Gastrocnemius medialis (tissue), 4 donors: ENCODE data around the gene MAPK8. TPM values are rescaled to one million over a fixed set of nuclear protein-coding genes. Genes with fewer than 3 reads are reported as not detected.

Source experiments
- ATAC-seq, 2 donors: fragments of 150-250 bp; one replicate each; pipeline ENCODE4 v1.9.1; 2016
- DNase-seq, 2 donors: peaks; one replicate each; pipeline ENCODE4 v3.0.0-alpha.2; 2019
- H3K27ac ChIP-seq, 4 donors: fragments of 200-600 bp; sonication (generic); 1 replicate in 1 of 4; 2 replicates in 3 of 4; pipeline ENCODE4 v1.5.1; 2016 to 2018; ENCODE audit warnings: mild to moderate bottlenecking in 2 of 4, moderate library complexity in 1 of 4
- H3K27me3 ChIP-seq, 3 donors: fragments of 200-600 bp; sonication (generic) in 2 of 3; 1 replicate in 1 of 3; 2 replicates in 2 of 3; pipeline versions ENCODE4 v1.5.1 to v1.6.0; 2016 to 2019; ENCODE audit warnings: mild to moderate bottlenecking in 1 of 3, moderate library complexity in 1 of 3
- H3K36me3 ChIP-seq, 2 donors: fragments of 200-600 bp; sonication (generic) in 1 of 2; one replicate each; pipeline ENCODE4 v1.5.1; 2017 to 2018
- H3K4me1 ChIP-seq, 2 donors: fragments of 200-600 bp; sonication (generic) in 1 of 2; one replicate each; pipeline ENCODE4 v1.5.1; 2016 to 2017; ENCODE audit warnings: mild to moderate bottlenecking in 2 of 2
- H3K4me3 ChIP-seq, 4 donors: fragments of 200-600 bp; sonication (generic) in 3 of 4; 1 replicate in 1 of 4; 2 replicates in 3 of 4; pipeline ENCODE4 v1.5.1; 2016 to 2019; ENCODE audit warnings: mild to moderate bottlenecking in 2 of 4
- H3K9me3 ChIP-seq, 3 donors: fragments of 200-600 bp; sonication (generic) in 2 of 3; 1 replicate in 1 of 3; 2 replicates in 2 of 3; pipeline ENCODE4 v1.5.1; 2016 to 2019
- POLR2A ChIP-seq, 2 donors: fragments of 450-650 bp; IDR thresholded peaks; one replicate each; pipeline ENCODE4 v1.6.1; 2017; ENCODE audit warnings: antibody characterized with exemption in 2 of 2, mild to moderate bottlenecking in 2 of 2, moderate library complexity in 2 of 2
- in situ Hi-C, 4 donors: fragments of 200-750 bp; cut with MboI; loops; one replicate each; pipeline versions ENCODE4 v1.15.0 to v1.8.0; 2017; ENCODE audit warnings: low sequenced_read_pairs in 4 of 4
- intact Hi-C: fragments of 100-400 bp; cut with DNase I; formaldehyde crosslinking; loops from one replicate; pipeline ENCODE4 v1.15.1; 2023; ENCODE audit warnings: low total_unique reads
- total RNA-seq, 4 donors: library from RNA; depleted of rRNA; stranded (reverse); fragments of >200 nt; gene quantifications; one replicate each; pipeline versions ENCODE4 v1.1.0 to v1.2.3, GENCODE V29; 2016
- TF ChIP-seq, protein P1 (sequence below), 5 experiments: fragments of 450-650 bp in 3 of 5; fragments of 200-600 bp in 2 of 5; sonication (generic) in 2 of 5; IDR thresholded peaks in 4 of 5; conservative IDR thresholded peaks in 1 of 5; 1 replicate in 4 of 5; 2 replicates in 1 of 5; pipeline ENCODE4 v1.5.1; 2016 to 2019; ENCODE audit warnings: antibody characterized with exemption in 5 of 5, mild to moderate bottlenecking in 3 of 5, moderate library complexity in 3 of 5

MAPK8 gene
- total RNA-seq, 4 donors from 2014 or later, result 25.6 to 52.1 (median 35.4) TPM

DNA sequence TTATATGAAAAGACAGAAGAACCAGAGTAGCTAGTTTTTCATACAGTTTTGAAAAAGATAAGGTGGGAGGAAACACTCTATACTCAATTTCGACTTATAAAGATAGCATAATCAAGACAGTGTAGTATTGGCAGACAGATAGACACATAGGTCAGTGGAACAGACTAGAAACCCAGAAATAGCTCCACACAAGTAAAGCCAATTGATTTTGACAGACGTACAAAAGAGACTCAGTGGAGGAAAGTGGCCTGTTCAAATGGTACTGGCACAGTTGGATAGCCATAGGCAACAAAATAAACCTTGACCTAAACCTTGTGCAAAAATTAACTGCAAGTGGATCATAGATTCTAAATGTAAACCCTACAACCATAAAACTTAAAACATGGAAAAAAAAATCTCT, 46.8 kb downstream of the MAPK8 start:
- ATAC-seq, result no peak
- intact Hi-C loops, result no loop called here
- no peaks in the 10 kb centered on the region for H3K27me3 ChIP-seq
- H3K4me1 ChIP-seq, result peaks cover 0 to 10% of the 10 kb centered on the region in 2 donors
- H3K27ac ChIP-seq, result no peak overlapping the region
- H3K36me3 ChIP-seq, result no peaks in the 10 kb centered on the region
- in situ Hi-C loops, result loop anchor here (10.0 to 25.0 kb wide), 2 partner anchors 184 to 302 kb away; no protein-coding TSS in a partner anchor
- no peak overlapping the region for H3K4me3 ChIP-seq
- TF ChIP-seq, protein P1, sequence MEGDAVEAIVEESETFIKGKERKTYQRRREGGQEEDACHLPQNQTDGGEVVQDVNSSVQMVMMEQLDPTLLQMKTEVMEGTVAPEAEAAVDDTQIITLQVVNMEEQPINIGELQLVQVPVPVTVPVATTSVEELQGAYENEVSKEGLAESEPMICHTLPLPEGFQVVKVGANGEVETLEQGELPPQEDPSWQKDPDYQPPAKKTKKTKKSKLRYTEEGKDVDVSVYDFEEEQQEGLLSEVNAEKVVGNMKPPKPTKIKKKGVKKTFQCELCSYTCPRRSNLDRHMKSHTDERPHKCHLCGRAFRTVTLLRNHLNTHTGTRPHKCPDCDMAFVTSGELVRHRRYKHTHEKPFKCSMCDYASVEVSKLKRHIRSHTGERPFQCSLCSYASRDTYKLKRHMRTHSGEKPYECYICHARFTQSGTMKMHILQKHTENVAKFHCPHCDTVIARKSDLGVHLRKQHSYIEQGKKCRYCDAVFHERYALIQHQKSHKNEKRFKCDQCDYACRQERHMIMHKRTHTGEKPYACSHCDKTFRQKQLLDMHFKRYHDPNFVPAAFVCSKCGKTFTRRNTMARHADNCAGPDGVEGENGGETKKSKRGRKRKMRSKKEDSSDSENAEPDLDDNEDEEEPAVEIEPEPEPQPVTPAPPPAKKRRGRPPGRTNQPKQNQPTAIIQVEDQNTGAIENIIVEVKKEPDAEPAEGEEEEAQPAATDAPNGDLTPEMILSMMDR (IDR thresholded peaks at IDR 0.05 in 4 of 5, conservative IDR thresholded peaks at IDR 0.05 in 1 of 5), result no peak
- TF ChIP-seq POLR2A (IDR thresholded peaks at IDR 0.05), result no peak
- H3K9me3 ChIP-seq, result no peaks in the 10 kb centered on the region
- no peak for DNase-seq

DNA sequence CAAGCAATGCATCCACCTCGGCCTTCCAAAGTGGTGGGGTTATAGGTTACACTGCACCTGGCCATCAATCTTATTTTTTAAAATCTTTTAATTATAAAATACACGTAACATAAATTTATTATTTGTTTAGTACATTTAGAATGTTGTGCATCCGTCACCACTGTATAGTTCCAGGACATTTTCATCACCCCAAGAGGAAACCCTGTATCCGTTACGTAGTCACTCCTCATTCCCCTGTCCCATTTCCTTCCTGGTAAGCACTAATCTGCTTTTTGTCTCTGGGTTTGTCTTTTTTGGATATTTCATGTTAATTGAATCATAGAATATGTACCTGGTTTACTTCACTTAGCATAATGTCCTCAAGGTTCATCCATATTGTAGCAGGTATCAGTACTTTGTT, 51.2 kb downstream of the MAPK8 start:
- ATAC-seq (no peak), DNase-seq (no peak)
- H3K27ac ChIP-seq, result no peak overlapping the region
- no peaks in the 10 kb centered on the region for H3K27me3 ChIP-seq
- in situ Hi-C loops (loop anchor here (5.0 to 25.0 kb wide), 3 partner anchors 180 to 300 kb away; no protein-coding TSS in a partner anchor), intact Hi-C loops (no loop called here)
- TF ChIP-seq, protein P1 (IDR thresholded peaks at IDR 0.05 in 4 of 5, conservative IDR thresholded peaks at IDR 0.05 in 1 of 5), result no peak
- TF ChIP-seq POLR2A (IDR thresholded peaks at IDR 0.05), result no peak
- no peaks in the 10 kb centered on the region for H3K9me3 ChIP-seq
- peaks cover 22 to 31% of the 10 kb centered on the region in 2 donors for H3K4me1 ChIP-seq
- no peak overlapping the region for H3K4me3 ChIP-seq
- no peaks in the 10 kb centered on the region for H3K36me3 ChIP-seq

DNA sequence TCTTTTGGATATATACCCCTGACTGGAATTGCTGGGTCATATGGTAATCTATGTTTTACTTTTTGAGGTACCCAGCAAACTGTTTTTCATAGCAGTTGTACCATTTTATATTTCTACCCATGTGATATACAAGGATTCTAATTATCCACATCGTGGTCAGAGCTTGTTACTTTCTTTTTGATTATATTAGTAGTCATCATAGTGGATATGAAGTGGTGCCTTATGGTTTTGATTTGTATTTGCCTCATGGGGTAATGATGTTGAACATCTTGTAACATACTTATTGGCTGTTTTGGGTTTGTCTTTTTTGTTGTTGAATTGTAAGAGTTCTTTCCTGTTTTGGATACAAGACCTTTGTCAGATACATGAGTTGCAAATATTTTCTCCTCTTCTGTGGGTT, 51.7 kb downstream of the MAPK8 start:
- DNase-seq, result no peak
- no peak overlapping the region for H3K4me3 ChIP-seq
- H3K27ac ChIP-seq, result no peak overlapping the region
- no peaks in the 10 kb centered on the region for H3K27me3 ChIP-seq
- ATAC-seq, result no peak
- no peaks in the 10 kb centered on the region for H3K9me3 ChIP-seq
- H3K4me1 ChIP-seq, result peaks cover 22 to 27% of the 10 kb centered on the region in 2 donors
- H3K36me3 ChIP-seq, result no peaks in the 10 kb centered on the region
- TF ChIP-seq POLR2A (IDR thresholded peaks at IDR 0.05), result no peak
- TF ChIP-seq, protein P1 (IDR thresholded peaks at IDR 0.05 in 4 of 5, conservative IDR thresholded peaks at IDR 0.05 in 1 of 5), result no peak
- intact Hi-C loops, result no loop called here
- in situ Hi-C loops, result loop anchor here (5.0 to 25.0 kb wide), 3 partner anchors 179 to 299 kb away; no protein-coding TSS in a partner anchor

DNA sequence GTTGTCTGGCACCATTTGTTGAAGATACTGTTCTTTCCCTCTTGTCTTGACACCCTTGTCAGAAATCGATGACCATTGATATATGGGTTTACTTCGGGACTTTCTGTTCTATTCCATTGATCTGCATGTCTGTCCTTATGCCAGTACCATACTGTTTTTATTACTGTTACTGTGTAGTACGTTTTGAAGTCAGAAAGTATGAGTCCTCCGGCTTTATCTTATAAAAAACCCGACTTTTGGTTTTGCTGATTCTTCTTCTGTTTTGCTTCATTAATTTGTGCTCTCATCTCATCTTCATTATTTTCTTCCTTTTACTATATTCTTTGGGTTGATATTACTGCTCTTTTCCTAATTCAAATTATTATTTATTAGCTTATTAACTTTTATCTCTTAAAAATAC, 52.4 kb downstream of the MAPK8 start:
- H3K9me3 ChIP-seq, result no peaks in the 10 kb centered on the region
- in situ Hi-C loops, result loop anchor here (5.0 to 25.0 kb wide), 3 partner anchors 178 to 298 kb away; no protein-coding TSS in a partner anchor
- DNase-seq (no peak), ATAC-seq (no peak)
- peaks cover 26 to 32% of the 10 kb centered on the region in 2 donors for H3K4me1 ChIP-seq
- H3K4me3 ChIP-seq, result no peak overlapping the region
- TF ChIP-seq POLR2A (IDR thresholded peaks at IDR 0.05), result no peak
- TF ChIP-seq, protein P1 (IDR thresholded peaks at IDR 0.05 in 4 of 5, conservative IDR thresholded peaks at IDR 0.05 in 1 of 5), result no peak
- intact Hi-C loops, result no loop called here
- H3K27me3 ChIP-seq, result no peaks in the 10 kb centered on the region
- no peaks in the 10 kb centered on the region for H3K36me3 ChIP-seq
- H3K27ac ChIP-seq, result no peak overlapping the region

DNA sequence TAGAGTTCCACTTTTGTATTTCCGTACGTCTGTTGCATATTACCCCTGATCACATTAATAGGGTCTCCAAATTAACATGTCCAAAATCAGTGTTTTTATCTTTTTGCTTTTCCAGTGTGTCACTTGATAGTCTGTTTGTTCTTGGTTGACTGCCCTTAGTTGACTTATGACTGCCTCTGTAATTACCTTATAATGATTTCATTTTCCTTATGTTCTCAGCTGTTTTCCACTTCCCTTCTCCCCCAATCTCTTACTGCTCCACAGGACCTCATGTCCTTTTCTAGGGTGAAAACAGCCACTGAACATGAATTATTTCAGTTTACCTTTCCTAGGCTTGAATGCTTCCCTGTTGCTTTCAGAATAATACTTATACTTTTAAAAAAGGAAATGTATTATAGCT, 54.7 kb downstream of the MAPK8 start:
- in situ Hi-C loops (loop anchor here in 2 of 4 donors (5.0 to 25.0 kb wide), 2 partner anchors 176 to 296 kb away; no protein-coding TSS in a partner anchor), intact Hi-C loops (loop anchor here (5.0 kb wide), 1 partner anchor 146 kb away; no protein-coding TSS in a partner anchor)
- no peak for TF ChIP-seq POLR2A (IDR thresholded peaks at IDR 0.05)
- TF ChIP-seq, protein P1 (IDR thresholded peaks at IDR 0.05 in 4 of 5, conservative IDR thresholded peaks at IDR 0.05 in 1 of 5), result no peak
- Histone ChIP-seq H3K4me1 (peaks cover 32 to 49% of the 10 kb centered on the region in 2 donors), H3K4me3 (no peak overlapping the region), H3K9me3 (no peaks in the 10 kb centered on the region), H3K27me3 (no peaks in the 10 kb centered on the region), H3K36me3 (no peaks in the 10 kb centered on the region), H3K27ac (no peak overlapping the region)
- no peak for ATAC-seq
- no peak for DNase-seq
